ENCODE results near the gene SAMD4A.

SAMD4A gene

DNA sequence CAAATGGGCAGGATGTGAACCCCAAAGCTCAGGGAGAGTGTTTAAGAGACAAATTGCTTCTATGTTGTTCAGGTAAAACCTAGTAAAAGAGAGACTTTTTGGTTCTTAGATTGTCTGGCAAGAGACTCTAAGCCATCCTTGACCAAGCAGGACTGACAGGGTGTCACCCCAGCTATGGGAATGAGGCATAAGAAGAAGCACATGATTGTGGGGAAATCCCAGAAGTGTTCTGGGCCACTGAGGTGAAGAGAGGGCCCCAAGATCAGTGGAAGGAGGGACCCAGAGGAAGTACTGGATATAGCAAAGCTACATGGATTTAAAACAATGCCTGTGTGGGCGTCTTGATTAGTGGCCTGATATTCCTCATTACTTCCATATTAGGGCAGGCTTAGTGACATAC is 99.0 kb downstream of the SAMD4A start:
- no peak for TF ChIP-seq CTCF (conservative IDR thresholded peaks at IDR 0.05; ENCODE audit: low read depth, low read length)
- no peak overlapping the region for H3K4me3 ChIP-seq (ENCODE audit: low read length)
- no peak for DNase-seq (ENCODE audit: low read depth)

DNA sequence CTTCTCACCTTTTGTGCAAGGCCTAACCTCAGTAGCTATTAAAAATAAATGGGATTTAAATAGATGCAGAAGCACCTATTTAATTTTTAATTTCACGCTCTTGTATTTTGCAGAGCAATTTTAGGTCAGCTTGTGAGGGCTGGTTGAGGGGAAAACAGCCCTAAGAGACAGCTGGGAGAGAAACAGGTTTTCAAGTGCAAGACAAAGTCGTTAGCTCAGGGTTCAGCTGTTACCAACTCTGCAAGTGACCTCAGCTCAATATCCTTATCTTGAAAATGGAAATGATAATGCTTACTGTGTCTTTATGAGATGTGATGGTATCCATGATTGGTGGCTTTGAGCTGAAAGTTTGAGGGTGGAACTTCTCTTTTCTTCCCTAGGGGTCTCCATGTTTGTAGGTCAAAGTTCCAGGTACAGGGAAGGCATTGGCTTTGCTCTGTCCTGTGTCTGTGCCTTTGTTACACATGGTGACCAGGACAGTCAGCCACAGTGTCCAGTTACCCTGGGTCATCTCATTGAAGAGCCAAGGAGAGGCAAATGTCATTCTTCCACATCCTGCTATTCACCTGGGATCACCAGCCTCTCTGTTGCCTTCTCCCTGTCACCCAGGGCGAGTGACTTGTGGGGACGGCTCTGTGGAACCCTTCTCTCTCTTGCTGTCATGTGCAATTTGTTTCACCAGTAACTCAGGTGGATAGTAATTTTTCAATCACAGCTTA is 100.3 kb downstream of the SAMD4A start:
- no peak overlapping the region for H3K4me3 ChIP-seq (ENCODE audit: low read length)
- no peak for TF ChIP-seq CTCF (conservative IDR thresholded peaks at IDR 0.05; ENCODE audit: low read depth, low read length)
- no peak for DNase-seq (ENCODE audit: low read depth)

- no peak overlapping the region for H3K4me3 ChIP-seq (ENCODE audit: low read length)
- no peak for DNase-seq (ENCODE audit: low read depth)
- no peak for TF ChIP-seq CTCF (conservative IDR thresholded peaks at IDR 0.05; ENCODE audit: low read depth, low read length)
Observed at GRCh38 chr14:54667764-54668163, 100.8 kb downstream of the SAMD4A start.

DNA sequence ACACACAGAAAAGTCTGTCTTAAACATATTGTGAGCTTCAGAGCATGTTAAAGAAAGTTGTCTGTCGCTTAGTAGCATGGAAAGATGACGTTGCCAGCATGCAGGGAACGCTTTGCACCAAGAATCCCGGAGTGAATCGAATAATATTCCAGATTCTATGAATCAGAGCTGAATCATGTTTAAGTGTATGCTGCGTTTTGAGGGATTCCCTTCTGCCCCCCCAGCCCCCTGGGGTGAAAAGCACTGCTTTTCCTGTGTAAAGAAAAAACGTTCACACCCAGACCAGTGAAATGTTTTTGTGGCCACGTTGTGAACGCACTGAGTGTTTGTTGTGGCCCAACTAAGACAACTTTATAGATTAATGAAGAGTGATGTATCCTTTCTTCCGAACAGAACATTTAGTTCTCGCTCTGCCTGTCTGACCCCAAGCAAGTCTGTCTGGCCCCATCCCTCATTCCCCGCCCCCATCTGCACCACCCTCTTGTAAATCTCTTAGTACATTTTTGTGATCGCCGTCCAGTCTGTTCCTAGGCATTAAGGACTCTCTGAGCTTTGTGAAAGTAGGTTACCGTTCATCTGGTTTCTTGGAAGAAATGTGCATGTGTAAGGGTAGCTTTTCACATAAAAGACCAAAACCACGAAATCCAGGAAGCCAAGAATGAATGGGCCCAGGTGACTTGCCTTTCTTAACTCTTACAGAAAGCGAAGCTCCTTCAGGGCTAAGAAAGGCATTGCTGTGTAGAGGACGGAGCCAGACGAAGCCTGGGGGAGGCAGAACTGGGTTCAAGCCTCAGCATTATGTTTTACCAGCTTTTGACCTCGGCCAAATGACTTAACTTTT is 103.0 kb downstream of the SAMD4A start:
- no peak for DNase-seq (ENCODE audit: low read depth)
- TF ChIP-seq CTCF (conservative IDR thresholded peaks at IDR 0.05; ENCODE audit: low read depth, low read length): no peak
- H3K4me3 ChIP-seq (ENCODE audit: low read length): no peak overlapping the region

DNA sequence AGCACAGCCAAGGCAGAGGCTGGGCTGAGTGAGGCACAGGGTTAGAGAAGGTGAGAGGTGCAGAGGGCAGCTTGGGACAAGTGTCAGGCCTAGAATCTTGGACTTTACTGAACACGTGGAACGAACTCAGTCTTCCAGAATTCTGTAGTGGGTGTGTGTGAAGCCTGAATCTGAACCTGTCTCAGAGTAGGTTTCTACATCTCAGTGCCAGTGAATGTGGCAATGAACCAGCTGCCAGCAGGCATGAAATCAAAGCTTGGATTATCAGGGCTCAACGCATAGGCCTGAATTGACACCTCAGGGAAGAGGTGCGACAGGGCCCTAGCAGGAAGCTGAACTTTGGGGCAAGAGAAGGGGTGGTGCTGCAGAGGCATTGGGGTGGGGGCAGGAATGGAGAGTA is 104.6 kb downstream of the SAMD4A start:
- no peak for DNase-seq (ENCODE audit: low read depth)
- TF ChIP-seq CTCF (conservative IDR thresholded peaks at IDR 0.05; ENCODE audit: low read depth, low read length): no peak

GRCh38 chr14:54672181-54672580 is 105.3 kb downstream of the SAMD4A start:
- TF ChIP-seq CTCF (conservative IDR thresholded peaks at IDR 0.05; ENCODE audit: low read depth, low read length): no peak
- DNase-seq (ENCODE audit: low read depth): no peak
- no peak overlapping the region for H3K4me3 ChIP-seq (ENCODE audit: low read length)

More for the DNA sequence above, 104.6 kb downstream of the SAMD4A start:
- H3K4me3 ChIP-seq (ENCODE audit: low read length): no peak overlapping the region

All from retinal pigment epithelial cell (primary cell).